Stimulated activated CD4-positive, alpha-beta T cell treated with anti-CD3 and anti-CD28 coated beads, Interleukin-2, amount 100 ng/mL, for 24 hours (primary cell): Measurements from ENCODE around the gene DCST1.
A peak's percentile ranks its signal among the peaks of the same experiment; 100 is the strongest.

Source experiments
- DNase-seq, 2 donors: peaks; one replicate each; pipeline ENCODE4 v3.0.0-alpha.2; 2020

DCST1 gene

GRCh38 chr1:155077758-155078445, 44.3 kb downstream of the DCST1 start:
- DNase-seq, result no peak

- peak; percentile 70 to 78 for DNase-seq
Observed at GRCh38 chr1:155078469-155079209, 45.0 kb downstream of the DCST1 start, which contains the start of gene EFNA3. Gene EFNA3, plus strand, starts transcription at chr1:155078837. Its CDS starts 105 bp downstream, at chr1:155078942.

- no peak for DNase-seq
Observed at GRCh38 chr1:155079210-155079486, 45.5 kb downstream of the DCST1 start.

GRCh38 chr1:155079487-155080311, 46.1 kb downstream of the DCST1 start:
- DNase-seq, result no peak

- peak in 1 of 2 donors; percentile 49 for DNase-seq
Observed at GRCh38 chr1:155080312-155081228, 46.9 kb downstream of the DCST1 start.

GRCh38 chr1:155081472-155082300, 48.1 kb downstream of the DCST1 start:
- DNase-seq, result no peak

GRCh38 chr1:155082301-155083051, 48.9 kb downstream of the DCST1 start:
- peak in 1 of 2 donors; percentile 48 for DNase-seq

GRCh38 chr1:155083052-155083541, 49.5 kb downstream of the DCST1 start:
- DNase-seq, result no peak

- no peak for DNase-seq
Observed at GRCh38 chr1:155083865-155084721, 50.5 kb downstream of the DCST1 start.

- peak; percentile 91 to 95 for DNase-seq
Observed at GRCh38 chr1:155084722-155085503, 51.3 kb downstream of the DCST1 start.

GRCh38 chr1:155085504-155086127, 52.0 kb downstream of the DCST1 start:
- peak; percentile 80 to 81 for DNase-seq

- DNase-seq, result peak; percentile 85 to 88
Observed at GRCh38 chr1:155086128-155086741, 52.6 kb downstream of the DCST1 start.

GRCh38 chr1:155086856-155087535, 53.4 kb downstream of the DCST1 start:
- DNase-seq, result no peak

GRCh38 chr1:155091071-155092051, 57.7 kb downstream of the DCST1 start:
- DNase-seq, result peak; percentile 87 to 89

GRCh38 chr1:155092131-155092530, 58.5 kb downstream of the DCST1 start:
- no peak for DNase-seq

GRCh38 chr1:155092641-155093040, 59.0 kb downstream of the DCST1 start:
- DNase-seq, result no peak
